RPMI8226 (cell line): Measurements from ENCODE around the gene NRG4.
"Not testable (repeated sequence)": the region's sequence is repeated elsewhere in the genome, so short reads cannot be mapped to it uniquely, and the experiment has no call there.

Experiments used
- DNase-seq: peaks from one replicate; pipeline ENCODE4 v3.0.0-alpha.2; 2015

Gene NRG4

DNA sequence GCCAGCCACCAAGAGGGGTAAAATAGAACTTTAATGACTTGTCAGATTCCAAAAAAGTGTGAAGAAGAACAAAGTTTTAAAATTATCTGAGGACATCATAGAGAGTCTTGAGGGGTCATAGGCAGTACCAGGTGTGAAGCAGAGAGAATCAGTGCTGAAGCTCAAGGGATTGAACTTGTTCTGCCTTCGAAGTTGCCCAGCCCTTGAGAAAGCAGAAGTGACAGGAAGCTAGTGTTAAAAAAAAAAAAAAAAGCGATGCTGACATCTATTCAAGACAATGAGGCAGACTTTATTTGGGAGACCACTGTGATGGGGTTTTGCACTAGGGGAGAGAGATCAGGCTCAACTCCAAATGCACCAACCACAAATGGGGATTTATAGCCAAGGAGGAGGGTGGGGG is 86.8 kb downstream of the NRG4 start:
- DNase-seq: no peak

GRCh38 chr15:75924576-75924975 is 87.6 kb downstream of the NRG4 start:
- no peak for DNase-seq

GRCh38 chr15:75923756-75924155 is 88.5 kb downstream of the NRG4 start:
- no peak for DNase-seq

DNA sequence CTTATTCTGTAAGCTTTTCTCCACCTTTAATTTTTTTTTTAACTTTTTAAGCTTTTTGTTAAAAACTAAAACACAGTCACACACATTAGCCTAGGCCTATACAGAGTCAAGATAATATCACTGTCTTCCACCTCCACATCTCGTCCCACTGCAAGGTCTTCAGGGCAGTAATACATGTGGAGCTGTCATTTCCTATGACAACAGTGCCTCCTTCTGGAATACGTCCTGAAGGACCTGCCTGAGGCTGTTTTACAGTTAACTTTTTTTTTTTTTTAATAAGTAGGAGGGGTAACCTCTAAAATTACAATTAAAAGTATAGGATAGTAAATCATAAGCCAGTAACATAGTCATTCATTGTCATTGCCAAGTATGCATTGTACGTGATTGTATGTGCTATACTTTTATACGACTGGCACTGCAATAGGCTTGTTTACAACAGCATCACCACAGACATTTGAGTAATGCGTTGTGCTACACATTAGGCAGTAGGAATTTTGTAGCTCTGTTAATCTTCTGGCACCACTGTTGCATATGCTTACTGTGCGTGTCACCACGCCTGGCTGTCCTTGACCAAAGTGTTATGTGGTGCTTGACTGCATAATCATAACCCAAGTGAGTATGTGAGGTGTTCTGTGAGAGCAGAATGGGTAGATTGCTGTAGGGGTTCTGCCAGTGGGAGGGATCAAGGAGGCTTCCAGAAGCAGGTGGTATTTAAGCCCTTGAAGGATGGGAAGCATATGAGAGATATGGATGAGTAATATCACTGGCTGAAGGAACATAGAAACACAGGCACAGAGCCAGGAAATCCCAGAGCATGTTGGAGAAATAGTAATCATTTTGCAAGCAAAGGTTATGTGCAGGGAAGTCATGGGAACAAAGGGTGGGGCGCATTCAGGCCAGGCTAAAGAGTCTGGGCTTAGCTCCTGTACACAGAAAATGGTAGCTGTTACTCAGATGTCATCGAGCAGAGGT is 90.2 kb downstream of the NRG4 start:
- DNase-seq: peak; percentile 56

DNA sequence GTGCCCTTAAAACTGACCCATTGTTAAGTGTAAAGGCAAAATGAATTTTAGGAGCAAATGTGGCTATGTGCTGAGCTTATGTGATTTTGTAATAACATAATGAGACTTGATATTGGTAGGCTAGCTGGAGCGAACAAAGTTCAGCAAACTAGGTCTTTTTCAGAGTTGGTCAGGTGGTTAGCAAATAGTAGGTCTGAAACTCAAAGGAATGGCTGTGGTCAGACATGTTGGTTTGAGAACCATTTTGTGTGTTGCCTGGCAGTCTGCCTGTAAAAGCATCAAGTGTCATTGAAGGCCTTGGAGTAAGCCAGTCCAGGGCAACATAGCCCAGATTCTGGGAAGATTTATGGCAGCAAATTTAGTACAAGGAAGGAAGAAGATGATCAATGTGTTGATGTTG is 92.1 kb downstream of the NRG4 start:
- DNase-seq: no peak

GRCh38 chr15:75918135-75918534 is 94.1 kb downstream of the NRG4 start:
- no peak for DNase-seq

- no peak for DNase-seq
Observed at GRCh38 chr15:75916978-75917377, 95.2 kb downstream of the NRG4 start.

- not testable (repeated sequence) for DNase-seq
Observed at GRCh38 chr15:75910355-75910754, 101.9 kb downstream of the NRG4 start.

- DNase-seq: no peak
Observed at GRCh38 chr15:75905231-75905630, 107.0 kb downstream of the NRG4 start.

GRCh38 chr15:75903331-75904239 is 108.6 kb downstream of the NRG4 start, which contains the start of gene FBXO22:
FBXO22 (plus strand) TSS chr15:75903878; CDS start chr15:75903964, 86 bp downstream.
- DNase-seq: peak; percentile 99

DNA sequence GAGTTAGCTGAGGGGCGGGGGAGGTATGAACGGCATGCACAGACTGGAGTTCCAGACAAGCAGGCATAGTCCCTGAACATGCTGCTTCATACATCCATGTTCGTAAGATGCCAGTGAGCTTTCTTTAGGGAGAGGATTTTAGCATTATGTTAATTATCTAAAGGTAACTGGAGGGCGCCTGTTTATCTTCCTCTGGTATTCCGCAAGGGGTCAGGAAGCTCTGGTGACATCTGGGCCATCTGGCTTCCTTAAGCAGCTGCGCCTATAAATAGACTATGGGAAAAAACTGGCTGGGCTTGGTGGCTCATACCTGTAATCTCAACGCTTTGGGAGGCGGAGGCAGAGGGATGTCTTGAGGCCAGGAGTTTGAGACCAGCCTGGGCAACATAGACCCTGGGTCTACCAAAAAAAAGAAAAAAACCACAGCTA is 110.1 kb downstream of the NRG4 start:
- no peak for DNase-seq

DNA sequence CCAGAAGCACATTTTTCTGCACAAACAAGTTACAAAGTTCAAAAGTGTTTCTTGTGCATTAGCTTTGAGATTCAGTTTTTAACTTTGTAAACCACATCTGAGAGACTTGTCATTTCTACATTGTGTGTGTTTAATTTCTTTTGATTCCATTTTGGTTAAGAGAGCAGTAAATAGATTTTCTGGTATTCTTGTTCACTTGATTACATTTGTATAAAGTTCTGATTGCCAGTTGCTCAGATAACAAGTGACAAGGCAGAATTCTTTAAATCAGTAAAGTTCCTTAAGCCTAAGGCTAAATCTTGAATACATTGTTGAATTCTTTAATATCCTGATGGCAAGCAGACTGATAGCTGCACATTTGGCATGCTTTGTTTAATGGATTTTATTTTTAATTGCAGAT is 111.6 kb downstream of the NRG4 start:
- no peak for DNase-seq

DNA sequence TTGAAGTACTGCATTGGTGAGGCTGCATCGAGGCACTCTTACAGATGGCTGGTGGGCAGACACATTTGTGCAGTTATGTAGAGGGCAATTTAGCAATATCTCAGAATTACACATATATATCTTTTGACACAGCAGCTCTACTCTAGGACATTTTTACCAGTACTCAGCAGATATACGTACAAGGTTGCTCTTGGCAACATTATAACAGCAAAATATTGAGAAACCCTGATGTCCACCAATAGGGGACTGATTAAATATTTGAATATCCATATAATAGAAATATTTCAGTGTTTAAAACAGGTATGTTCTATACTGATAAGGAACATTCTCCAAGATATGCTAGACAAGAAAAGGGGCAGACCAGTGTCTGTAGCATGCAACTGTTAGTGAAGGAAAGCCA is 116.5 kb downstream of the NRG4 start:
- DNase-seq: no peak

GRCh38 chr15:75891895-75892294 is 120.3 kb downstream of the NRG4 start:
- DNase-seq: no peak
